ENCODE data around the gene PRELP. TPM values are rescaled to one million over a fixed set of nuclear protein-coding genes. Genes with fewer than 3 reads are reported as not detected.

The PRELP gene
- total RNA-seq, 4 donors from 2014 or later, result 100 to 186 (median 165) TPM

DNA sequence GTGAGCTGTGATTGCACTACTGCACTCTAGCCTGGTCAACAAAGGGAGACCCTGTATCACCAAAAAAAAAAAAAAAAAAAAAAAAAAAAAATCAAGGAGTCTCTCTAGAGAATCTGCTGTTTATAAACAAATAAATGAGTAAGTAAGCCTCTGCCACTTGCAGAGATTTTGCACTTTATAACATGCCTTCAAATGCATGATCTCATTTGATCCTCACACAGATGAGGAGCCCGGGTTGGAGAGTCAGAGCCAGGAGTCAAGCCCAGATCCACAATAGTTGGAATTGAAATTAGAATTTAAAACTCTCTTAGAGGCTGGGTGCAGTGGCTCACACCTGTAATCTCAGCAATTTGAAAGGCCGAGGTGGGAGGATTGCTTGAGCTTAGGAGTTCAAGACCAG lies 4.0 kb downstream of the PRELP start:
- H3K9me3 ChIP-seq, result no peaks in the 10 kb centered on the region
- peak overlapping the region; percentile 51 to 69 (median 65) for H3K4me3 ChIP-seq
- intact Hi-C loops (cut with DNase I), result loop anchor here (10.0 kb wide), 2 partner anchors 75 to 105 kb away; no protein-coding TSS in a partner anchor
- H3K27ac ChIP-seq (replicated peaks in 1 of 4), result peak overlapping the region; percentile 88 to 94 (median 92)
- DNase-seq (ENCODE audit: extremely low spot score), result no peak
- WGBS, result 46% methylated on average over 2 of the region's 2 CpGs
- peaks cover 23 to 85% (median 83%) of the 10 kb centered on the region in 4 donors for H3K4me1 ChIP-seq
- no peaks in the 10 kb centered on the region for H3K27me3 ChIP-seq
- TF ChIP-seq EP300 (IDR thresholded peaks at IDR 0.05) (no peak), POLR2AphosphoS5 (IDR thresholded peaks at IDR 0.05) (no peak), POLR2A (IDR thresholded peaks at IDR 0.05; ENCODE audit: low read depth) (no peak)
- peaks cover 0 to 20% (median 18%) of the 10 kb centered on the region in 4 donors for H3K36me3 ChIP-seq

DNA sequence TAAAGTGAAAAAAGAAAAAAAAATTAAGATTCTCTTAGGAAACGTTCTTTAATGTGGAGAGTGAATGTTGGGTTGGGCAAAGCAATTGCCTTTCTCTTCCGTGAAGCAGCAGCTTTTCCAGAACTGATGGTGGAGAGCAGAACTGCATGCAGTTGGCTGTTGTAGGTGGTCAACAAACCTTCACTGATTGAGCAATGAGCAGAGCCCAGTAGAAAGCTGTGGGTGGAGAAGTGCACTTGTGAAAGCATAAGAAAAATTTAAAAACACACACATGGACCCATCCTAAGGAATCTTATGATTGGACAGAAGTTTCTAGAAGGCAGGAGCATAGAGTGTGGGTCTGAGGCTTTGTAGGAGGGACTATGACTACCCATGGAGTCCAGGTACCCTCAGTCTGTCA lies 4.5 kb downstream of the PRELP start:
- Histone ChIP-seq H3K27me3 (no peaks in the 10 kb centered on the region), H3K4me1 (peaks cover 22 to 85% (median 83%) of the 10 kb centered on the region in 4 donors), H3K4me3 (peak overlapping the region; percentile 51 to 69 (median 65)), H3K36me3 (peaks cover 0 to 24% (median 20%) of the 10 kb centered on the region in 4 donors), H3K27ac (replicated peaks in 1 of 4) (peak overlapping the region; percentile 88 to 94 (median 92)), H3K9me3 (no peaks in the 10 kb centered on the region)
- TF ChIP-seq EP300 (IDR thresholded peaks at IDR 0.05) (no peak), POLR2AphosphoS5 (IDR thresholded peaks at IDR 0.05) (peak; percentile 45 to 71)
- TF ChIP-seq, protein P1, sequence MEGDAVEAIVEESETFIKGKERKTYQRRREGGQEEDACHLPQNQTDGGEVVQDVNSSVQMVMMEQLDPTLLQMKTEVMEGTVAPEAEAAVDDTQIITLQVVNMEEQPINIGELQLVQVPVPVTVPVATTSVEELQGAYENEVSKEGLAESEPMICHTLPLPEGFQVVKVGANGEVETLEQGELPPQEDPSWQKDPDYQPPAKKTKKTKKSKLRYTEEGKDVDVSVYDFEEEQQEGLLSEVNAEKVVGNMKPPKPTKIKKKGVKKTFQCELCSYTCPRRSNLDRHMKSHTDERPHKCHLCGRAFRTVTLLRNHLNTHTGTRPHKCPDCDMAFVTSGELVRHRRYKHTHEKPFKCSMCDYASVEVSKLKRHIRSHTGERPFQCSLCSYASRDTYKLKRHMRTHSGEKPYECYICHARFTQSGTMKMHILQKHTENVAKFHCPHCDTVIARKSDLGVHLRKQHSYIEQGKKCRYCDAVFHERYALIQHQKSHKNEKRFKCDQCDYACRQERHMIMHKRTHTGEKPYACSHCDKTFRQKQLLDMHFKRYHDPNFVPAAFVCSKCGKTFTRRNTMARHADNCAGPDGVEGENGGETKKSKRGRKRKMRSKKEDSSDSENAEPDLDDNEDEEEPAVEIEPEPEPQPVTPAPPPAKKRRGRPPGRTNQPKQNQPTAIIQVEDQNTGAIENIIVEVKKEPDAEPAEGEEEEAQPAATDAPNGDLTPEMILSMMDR (IDR thresholded peaks at IDR 0.05), result peak in 1 of 3 experiments; percentile 44
- intact Hi-C loops (cut with DNase I), result loop anchor here (10.0 kb wide), 2 partner anchors 75 to 105 kb away; no protein-coding TSS in a partner anchor
- 33% methylated on average over 2 of the region's 2 CpGs for WGBS
- DNase-seq (ENCODE audit: extremely low spot score), result no peak

DNA sequence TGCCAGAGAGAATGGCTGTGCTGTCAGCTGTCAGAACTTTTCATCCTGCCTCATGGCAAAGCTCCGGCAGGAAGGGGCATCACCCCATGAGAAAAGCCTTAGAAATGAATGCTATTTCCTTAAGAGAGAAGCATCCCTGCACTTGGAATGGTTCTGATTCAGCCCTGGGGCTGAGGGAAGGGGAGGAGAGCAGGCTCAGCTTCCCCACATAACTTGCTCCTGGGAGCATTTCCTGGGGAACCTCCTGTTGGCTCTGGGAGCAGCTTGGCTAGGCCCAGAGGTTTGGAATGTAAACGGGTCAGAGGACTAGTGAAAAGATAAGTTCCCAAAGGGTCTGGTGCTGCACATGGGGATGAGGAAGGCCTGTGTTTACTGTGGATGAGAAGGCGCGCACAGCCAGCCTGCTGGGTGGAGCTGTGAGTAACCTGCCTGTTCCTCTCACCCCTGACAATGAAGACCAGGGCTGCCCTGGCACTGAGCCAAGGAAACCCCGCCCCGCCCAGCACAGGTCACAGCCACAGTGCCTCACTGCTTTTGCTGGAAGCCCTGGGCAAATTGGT lies 5.0 kb downstream of the PRELP start:
- H3K36me3 ChIP-seq, result peaks cover 0 to 29% (median 24%) of the 10 kb centered on the region in 4 donors
- no peaks in the 10 kb centered on the region for H3K9me3 ChIP-seq
- intact Hi-C loops (cut with DNase I), result loop anchor here (10.0 kb wide), 2 partner anchors 76 to 106 kb away; no protein-coding TSS in a partner anchor
- TF ChIP-seq, protein P1 (IDR thresholded peaks at IDR 0.05), result no peak
- peak in 1 of 2 donors; percentile 82 for TF ChIP-seq POLR2AphosphoS5 (IDR thresholded peaks at IDR 0.05)
- no peak for TF ChIP-seq POLR2A (IDR thresholded peaks at IDR 0.05; ENCODE audit: low read depth)
- no peak for TF ChIP-seq EP300 (IDR thresholded peaks at IDR 0.05)
- 20% methylated on average over 1 of the region's 6 CpGs for WGBS
- DNase-seq (ENCODE audit: extremely low spot score), result peak; percentile 94
- peak overlapping the region; percentile 51 to 69 (median 65) for H3K4me3 ChIP-seq
- H3K27me3 ChIP-seq, result no peaks in the 10 kb centered on the region
- peak overlapping the region; percentile 88 to 94 (median 92) for H3K27ac ChIP-seq (replicated peaks in 1 of 4)
- peaks cover 22 to 88% (median 85%) of the 10 kb centered on the region in 4 donors for H3K4me1 ChIP-seq

DNA sequence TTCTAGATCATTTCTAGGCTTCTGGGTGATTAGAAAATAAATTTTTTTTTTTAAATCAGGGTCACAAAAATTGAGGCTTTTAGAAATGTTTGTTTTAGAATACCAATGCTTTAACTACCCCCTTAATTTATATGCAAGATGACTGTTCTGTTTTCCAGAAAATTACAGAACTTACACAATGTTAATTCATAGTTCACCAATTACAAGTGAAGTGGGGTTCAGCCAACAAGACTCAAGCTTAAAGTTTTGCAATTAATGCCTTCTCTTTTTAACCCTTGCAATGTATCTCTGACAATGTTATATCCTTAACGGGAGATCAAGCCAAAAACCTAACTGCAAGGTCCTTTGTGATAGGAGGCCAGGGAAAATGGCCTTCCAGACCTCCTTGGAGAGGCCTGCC lies 5.6 kb downstream of the PRELP start:
- Histone ChIP-seq H3K4me1 (peaks cover 24 to 93% (median 91%) of the 10 kb centered on the region in 4 donors), H3K4me3 (peak overlapping the region; percentile 51 to 69 (median 65)), H3K27ac (replicated peaks in 1 of 4) (peak overlapping the region; percentile 88 to 94 (median 92)), H3K27me3 (no peaks in the 10 kb centered on the region), H3K9me3 (no peaks in the 10 kb centered on the region), H3K36me3 (peaks cover 0 to 35% (median 27%) of the 10 kb centered on the region in 4 donors)
- intact Hi-C loops (cut with DNase I), result loop anchor here (10.0 kb wide), 2 partner anchors 76 to 106 kb away; no protein-coding TSS in a partner anchor
- 39% methylated on average over 1 of the region's 1 CpG for WGBS
- DNase-seq (ENCODE audit: extremely low spot score), result no peak
- TF ChIP-seq POLR2AphosphoS5 (IDR thresholded peaks at IDR 0.05) (no peak), POLR2A (IDR thresholded peaks at IDR 0.05; ENCODE audit: low read depth) (no peak), EP300 (IDR thresholded peaks at IDR 0.05) (no peak)
- TF ChIP-seq, protein P1 (IDR thresholded peaks at IDR 0.05), result no peak

DNA sequence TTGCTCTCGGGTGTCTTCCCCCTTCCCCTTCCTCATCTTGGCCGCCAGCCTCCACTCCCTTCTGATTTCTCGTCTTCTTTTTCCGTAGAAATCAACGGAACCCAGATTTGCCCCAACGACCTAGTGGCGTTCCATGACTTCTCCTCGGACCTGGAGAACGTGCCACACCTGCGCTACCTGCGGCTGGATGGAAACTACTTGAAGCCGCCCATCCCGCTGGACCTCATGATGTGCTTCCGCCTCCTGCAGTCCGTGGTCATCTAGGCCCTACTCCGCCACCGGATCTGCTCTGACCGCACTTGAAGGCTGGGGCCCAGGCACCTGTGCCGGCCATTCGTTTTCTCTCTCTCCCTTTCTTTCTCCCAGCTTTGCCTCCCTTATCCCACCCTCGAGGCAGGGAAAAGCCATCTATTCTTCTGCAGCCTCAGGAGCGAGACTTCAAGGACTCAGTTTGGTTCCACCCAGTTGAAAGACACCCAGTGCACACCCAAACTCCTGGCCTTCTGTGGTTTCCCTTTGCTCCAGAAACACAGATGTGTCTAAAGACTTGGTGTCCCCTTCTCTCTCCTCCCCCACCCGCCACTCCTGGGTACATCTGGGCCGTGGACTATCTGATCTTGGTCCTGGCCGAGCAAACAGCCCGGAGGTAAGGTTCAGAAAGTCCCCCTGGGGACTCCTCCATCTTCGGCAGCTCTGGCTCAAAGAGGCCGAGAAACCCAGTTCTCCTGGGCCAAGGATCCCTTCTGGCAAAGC lies 11.2 kb downstream of the PRELP start:
- H3K27ac ChIP-seq (replicated peaks in 1 of 4), result peak overlapping the region; percentile 78 to 94 (median 86)
- intact Hi-C loops (cut with DNase I), result loop anchor here (1.0 to 10.0 kb wide), 5 partner anchors 44 to 214 kb away; no protein-coding TSS in a partner anchor
- peaks cover 0 to 64% (median 34%) of the 10 kb centered on the region in 4 donors for H3K36me3 ChIP-seq
- no peaks in the 10 kb centered on the region for H3K9me3 ChIP-seq
- H3K4me3 ChIP-seq, result peak overlapping the region; percentile 31 to 52 (median 33)
- no peaks in the 10 kb centered on the region for H3K27me3 ChIP-seq
- no peak for DNase-seq (ENCODE audit: extremely low spot score)
- TF ChIP-seq POLR2AphosphoS5 (IDR thresholded peaks at IDR 0.05), result no peak
- no peak for TF ChIP-seq EP300 (IDR thresholded peaks at IDR 0.05)
- TF ChIP-seq, protein P1 (IDR thresholded peaks at IDR 0.05), result no peak
- TF ChIP-seq POLR2A (IDR thresholded peaks at IDR 0.05; ENCODE audit: low read depth), result no peak
- WGBS, result 81% methylated on average over 28 of the region's 28 CpGs
- peaks cover 23 to 75% (median 72%) of the 10 kb centered on the region in 4 donors for H3K4me1 ChIP-seq
